ENCODE measurements around the gene TTLL10.
A peak's percentile ranks its signal among the peaks of the same experiment; 100 is the strongest.

Gene TTLL10

GRCh38 chr1:1198423-1199140, 24.9 kb downstream of the TTLL10 start:
- no peak for DNase-seq (ENCODE audit: extremely low spot score)
- TF ChIP-seq HDGF (IDR thresholded peaks at IDR 0.05; ENCODE audit: borderline replicate concordance) (no peak), SUZ12 (IDR thresholded peaks at IDR 0.05) (no peak), TARDBP (IDR thresholded peaks at IDR 0.05) (no peak), SP1 (IDR thresholded peaks at IDR 0.05) (no peak), LEF1 (IDR thresholded peaks at IDR 0.05; ENCODE audit: borderline replicate concordance) (no peak), NFRKB (IDR thresholded peaks at IDR 0.05) (no peak), FOXK2 (IDR thresholded peaks at IDR 0.05) (no peak), ZNF384 (IDR thresholded peaks at IDR 0.05) (no peak), ELF4 (IDR thresholded peaks at IDR 0.05) (no peak), ARNT (IDR thresholded peaks at IDR 0.05) (no peak), BHLHE40 (IDR thresholded peaks at IDR 0.05; ENCODE audit: borderline replicate concordance) (no peak), FOXM1 (IDR thresholded peaks at IDR 0.05; ENCODE audit: borderline replicate concordance) (no peak), L3MBTL2 (conservative IDR thresholded peaks at IDR 0.05) (no peak), FOXA1 (IDR thresholded peaks at IDR 0.05) (no peak), CTBP1 (IDR thresholded peaks at IDR 0.05; ENCODE audit: borderline replicate concordance) (no peak)
- TF ChIP-seq, protein P1, sequence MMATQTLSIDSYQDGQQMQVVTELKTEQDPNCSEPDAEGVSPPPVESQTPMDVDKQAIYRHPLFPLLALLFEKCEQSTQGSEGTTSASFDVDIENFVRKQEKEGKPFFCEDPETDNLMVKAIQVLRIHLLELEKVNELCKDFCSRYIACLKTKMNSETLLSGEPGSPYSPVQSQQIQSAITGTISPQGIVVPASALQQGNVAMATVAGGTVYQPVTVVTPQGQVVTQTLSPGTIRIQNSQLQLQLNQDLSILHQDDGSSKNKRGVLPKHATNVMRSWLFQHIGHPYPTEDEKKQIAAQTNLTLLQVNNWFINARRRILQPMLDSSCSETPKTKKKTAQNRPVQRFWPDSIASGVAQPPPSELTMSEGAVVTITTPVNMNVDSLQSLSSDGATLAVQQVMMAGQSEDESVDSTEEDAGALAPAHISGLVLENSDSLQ (IDR thresholded peaks at IDR 0.05): no peak
- ChIA-PET POLR2A (no interaction called here), CTCF (no interaction called here)

- DNase-seq (ENCODE audit: extremely low spot score): no peak
- POLR2A ChIA-PET: no interaction called here
- TF ChIP-seq, protein P1 (IDR thresholded peaks at IDR 0.05): no peak
- no peak for TF ChIP-seq FOXM1 (IDR thresholded peaks at IDR 0.05; ENCODE audit: borderline replicate concordance)
- no peak for TF ChIP-seq CTBP1 (IDR thresholded peaks at IDR 0.05; ENCODE audit: borderline replicate concordance)
- no peak for TF ChIP-seq FOXA1 (IDR thresholded peaks at IDR 0.05)
- no peak for TF ChIP-seq ZNF384 (IDR thresholded peaks at IDR 0.05)
- TF ChIP-seq ELF4 (IDR thresholded peaks at IDR 0.05): no peak
- TF ChIP-seq SUZ12 (IDR thresholded peaks at IDR 0.05): no peak
- TF ChIP-seq FOXK2 (IDR thresholded peaks at IDR 0.05): no peak
- TF ChIP-seq ARNT (IDR thresholded peaks at IDR 0.05): no peak
- TF ChIP-seq HDGF (IDR thresholded peaks at IDR 0.05; ENCODE audit: borderline replicate concordance): no peak
- no peak for TF ChIP-seq NFRKB (IDR thresholded peaks at IDR 0.05)
- TF ChIP-seq BHLHE40 (IDR thresholded peaks at IDR 0.05; ENCODE audit: borderline replicate concordance): no peak
- TF ChIP-seq L3MBTL2 (conservative IDR thresholded peaks at IDR 0.05): no peak
- no peak for TF ChIP-seq LEF1 (IDR thresholded peaks at IDR 0.05; ENCODE audit: borderline replicate concordance)
- TF ChIP-seq TARDBP (IDR thresholded peaks at IDR 0.05): no peak
- no peak for TF ChIP-seq SP1 (IDR thresholded peaks at IDR 0.05)
- CTCF ChIA-PET: no interaction called here
Measured at GRCh38 chr1:1199141-1199960, 25.7 kb downstream of the TTLL10 start.

DNA sequence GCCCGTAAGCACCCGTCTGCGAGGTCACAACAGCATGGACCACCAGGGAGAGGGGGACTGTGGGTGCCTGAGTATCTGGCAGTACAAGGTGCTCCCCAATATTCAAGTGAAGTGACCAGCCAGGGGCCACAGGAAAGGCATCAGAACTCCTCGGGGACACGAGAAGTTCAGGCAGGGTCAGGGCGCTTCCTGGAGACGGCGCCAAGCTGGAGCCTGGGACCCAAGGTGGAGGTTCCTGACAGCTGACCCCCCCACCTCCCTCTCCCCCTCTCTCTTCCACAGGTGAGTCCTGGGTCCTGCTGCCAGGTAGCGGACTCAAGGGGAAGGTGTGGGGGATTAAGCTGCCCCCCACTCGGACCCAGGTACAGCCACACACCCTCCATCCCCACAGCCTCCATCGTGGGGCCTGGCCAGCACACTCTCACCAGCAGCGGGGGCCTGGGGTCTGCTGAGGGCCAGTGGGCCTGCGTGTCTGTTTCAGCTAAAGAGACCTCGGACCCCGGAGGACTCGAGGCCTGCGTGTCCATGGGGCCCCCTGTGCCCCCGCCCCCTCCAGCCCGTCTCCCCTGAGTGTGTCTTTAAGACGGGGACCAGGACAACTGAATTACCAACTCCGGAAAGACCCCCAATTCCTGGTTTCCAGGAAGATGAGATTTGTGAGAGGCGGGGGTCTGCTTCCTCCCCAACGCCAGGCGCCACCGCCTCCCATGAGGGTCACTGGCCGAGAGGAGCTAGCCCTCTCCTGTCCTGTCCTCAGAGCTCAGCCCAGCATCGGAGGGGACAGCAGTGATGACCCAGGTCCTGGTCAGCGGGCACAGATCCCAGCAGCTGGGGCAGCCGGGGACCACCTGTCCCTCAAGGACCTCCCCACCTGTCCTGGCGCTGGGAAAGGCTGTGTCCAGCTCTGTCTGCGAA, 26.5 kb downstream of the TTLL10 start:
- CTCF ChIA-PET: no interaction called here

DNA sequence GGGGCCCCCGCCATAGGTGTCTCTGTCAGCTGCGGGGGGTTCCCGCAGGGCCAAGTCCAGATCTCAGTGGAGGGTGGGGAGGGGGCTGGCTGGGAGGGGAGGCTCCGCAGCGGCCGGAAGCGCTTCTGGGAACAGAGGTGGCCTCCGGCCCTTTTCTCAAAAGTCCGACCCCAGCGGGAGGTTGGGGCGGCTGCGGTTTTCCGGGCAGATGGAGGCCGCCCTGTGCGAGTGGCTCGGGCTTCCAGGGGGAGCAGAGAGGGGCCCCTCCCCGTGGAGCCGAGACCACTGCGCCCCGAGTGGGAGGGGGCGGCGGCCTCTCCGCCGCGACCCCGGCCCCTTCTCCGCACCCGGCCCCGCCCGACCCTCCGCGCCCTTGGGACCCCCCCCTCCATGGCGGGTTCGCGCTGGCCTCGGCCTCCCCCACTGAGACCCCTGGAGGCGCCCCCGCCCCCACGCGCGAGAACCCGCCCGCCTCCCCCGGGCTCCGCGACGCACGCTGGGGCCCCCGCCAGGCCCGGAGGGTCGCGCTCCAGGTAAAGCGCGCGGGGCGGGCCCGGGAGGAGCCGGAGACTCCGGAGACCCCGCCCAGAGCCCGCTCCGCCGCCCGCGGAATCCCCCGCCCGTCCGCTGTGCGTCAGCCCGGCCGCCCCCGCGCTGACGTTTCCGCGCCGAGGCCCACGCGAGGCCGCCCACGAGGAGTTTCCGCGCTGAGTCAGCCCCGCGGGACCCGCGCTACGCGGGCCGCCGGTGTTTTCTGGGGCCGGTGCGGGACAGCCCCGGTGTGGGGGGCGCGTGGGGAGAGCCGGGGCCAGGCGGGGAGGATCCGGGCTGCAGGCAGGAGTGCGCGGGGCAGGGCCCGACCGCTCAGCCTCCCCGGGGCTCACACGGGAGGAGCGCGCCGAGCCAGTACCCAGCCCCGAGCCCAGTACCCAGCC, 27.5 kb downstream of the TTLL10 start:
- DNase-seq (ENCODE audit: extremely low spot score): peak; percentile 64
- ChIA-PET CTCF (no interaction called here), POLR2A (interaction anchor here (0.8 kb wide), 1 partner anchor 22 kb away, joined by 3 read pairs; no protein-coding TSS in a partner anchor)
- TF ChIP-seq SUZ12 (IDR thresholded peaks at IDR 0.05) (no peak), TARDBP (IDR thresholded peaks at IDR 0.05) (0 out of 2 replicates have a peak, but pooled peaks have one; percentile 39), FOXM1 (IDR thresholded peaks at IDR 0.05; ENCODE audit: borderline replicate concordance) (0 out of 2 replicates have a peak, but pooled peaks have one; percentile 54)

More for the DNA sequence above, 26.5 kb downstream of the TTLL10 start:
- DNase-seq (ENCODE audit: extremely low spot score): no peak
- POLR2A ChIA-PET: interaction anchor here (0.8 kb wide), 1 partner anchor 23 kb away, joined by 3 read pairs; no protein-coding TSS in a partner anchor
- no peak for TF ChIP-seq SUZ12 (IDR thresholded peaks at IDR 0.05)
- no peak for TF ChIP-seq BHLHE40 (IDR thresholded peaks at IDR 0.05; ENCODE audit: borderline replicate concordance)
- no peak for TF ChIP-seq FOXK2 (IDR thresholded peaks at IDR 0.05)
- TF ChIP-seq, protein P1 (IDR thresholded peaks at IDR 0.05): no peak
- no peak for TF ChIP-seq ARNT (IDR thresholded peaks at IDR 0.05)
- TF ChIP-seq TARDBP (IDR thresholded peaks at IDR 0.05): no peak

Data from HEK293T (cell line).